ENCODE results near the gene PAQR9. TPM values are rescaled to one million over a fixed set of nuclear protein-coding genes. Genes with fewer than 3 reads are reported as not detected.

PAQR9 gene
- total and polyA plus RNA-seq, 2 of the 13 experiments (the other 11 are each of a cell fraction or from before 2014, with no cell fraction given) = 3.7 to 10.3 TPM

- TF ChIP-seq ZNF232 (CRISPR knock-in tag; IDR thresholded peaks at IDR 0.05; ENCODE audit: borderline replicate concordance) = no peak; the same call in none of the 2 replicates
- TF ChIP-seq ZNF605 (CRISPR knock-in tag; IDR thresholded peaks at IDR 0.05) = peak; percentile 97
- TF ChIP-seq JUND (CRISPR knock-in tag; IDR thresholded peaks at IDR 0.05) = no peak
- peak; percentile 84; the same call in 1 of the 2 replicates for TF ChIP-seq ZNF569 (CRISPR knock-in tag; IDR thresholded peaks at IDR 0.05; ENCODE audit: borderline replicate concordance)
- peak; percentile 37; the same call in 1 of the 2 replicates for TF ChIP-seq ZNF510 (CRISPR knock-in tag; IDR thresholded peaks at IDR 0.05; ENCODE audit: low read depth)
- TF ChIP-seq GATAD2A (CRISPR knock-in tag; IDR thresholded peaks at IDR 0.05) = peak; percentile 90
- peak; percentile 83 for TF ChIP-seq ZBTB2 (CRISPR knock-in tag; IDR thresholded peaks at IDR 0.05; ENCODE audit: low read depth)
- TF ChIP-seq DBP (CRISPR knock-in tag; IDR thresholded peaks at IDR 0.05; ENCODE audit: not compliant biosample characterization) = no peak
- 0 out of 2 replicates have a peak, but pooled peaks have one; percentile 55 for TF ChIP-seq ZNF780A (CRISPR knock-in tag; IDR thresholded peaks at IDR 0.05)
- no peak for TF ChIP-seq TEAD2 (CRISPR knock-in tag; IDR thresholded peaks at IDR 0.05)
- peak; percentile 32; the same call in 1 of the 2 replicates for TF ChIP-seq ZNF292 (CRISPR knock-in tag; IDR thresholded peaks at IDR 0.05; ENCODE audit: borderline replicate concordance, low read depth)
- no peak for TF ChIP-seq ZNF17 (CRISPR knock-in tag; IDR thresholded peaks at IDR 0.05)
- TF ChIP-seq ZNF776 (CRISPR knock-in tag; IDR thresholded peaks at IDR 0.05) = peak; percentile 72
- TF ChIP-seq IRF9 (CRISPR knock-in tag; IDR thresholded peaks at IDR 0.05; ENCODE audit: borderline replicate concordance) = no peak; the same call in 1 of the 2 replicates
- no peak for TF ChIP-seq EED (CRISPR knock-in tag; IDR thresholded peaks at IDR 0.05)
- no peak for TF ChIP-seq ARNT (IDR thresholded peaks at IDR 0.05)
- TF ChIP-seq BRD4 (CRISPR knock-in tag; IDR thresholded peaks at IDR 0.05) = peak; percentile 70
- TF ChIP-seq, protein P1, sequence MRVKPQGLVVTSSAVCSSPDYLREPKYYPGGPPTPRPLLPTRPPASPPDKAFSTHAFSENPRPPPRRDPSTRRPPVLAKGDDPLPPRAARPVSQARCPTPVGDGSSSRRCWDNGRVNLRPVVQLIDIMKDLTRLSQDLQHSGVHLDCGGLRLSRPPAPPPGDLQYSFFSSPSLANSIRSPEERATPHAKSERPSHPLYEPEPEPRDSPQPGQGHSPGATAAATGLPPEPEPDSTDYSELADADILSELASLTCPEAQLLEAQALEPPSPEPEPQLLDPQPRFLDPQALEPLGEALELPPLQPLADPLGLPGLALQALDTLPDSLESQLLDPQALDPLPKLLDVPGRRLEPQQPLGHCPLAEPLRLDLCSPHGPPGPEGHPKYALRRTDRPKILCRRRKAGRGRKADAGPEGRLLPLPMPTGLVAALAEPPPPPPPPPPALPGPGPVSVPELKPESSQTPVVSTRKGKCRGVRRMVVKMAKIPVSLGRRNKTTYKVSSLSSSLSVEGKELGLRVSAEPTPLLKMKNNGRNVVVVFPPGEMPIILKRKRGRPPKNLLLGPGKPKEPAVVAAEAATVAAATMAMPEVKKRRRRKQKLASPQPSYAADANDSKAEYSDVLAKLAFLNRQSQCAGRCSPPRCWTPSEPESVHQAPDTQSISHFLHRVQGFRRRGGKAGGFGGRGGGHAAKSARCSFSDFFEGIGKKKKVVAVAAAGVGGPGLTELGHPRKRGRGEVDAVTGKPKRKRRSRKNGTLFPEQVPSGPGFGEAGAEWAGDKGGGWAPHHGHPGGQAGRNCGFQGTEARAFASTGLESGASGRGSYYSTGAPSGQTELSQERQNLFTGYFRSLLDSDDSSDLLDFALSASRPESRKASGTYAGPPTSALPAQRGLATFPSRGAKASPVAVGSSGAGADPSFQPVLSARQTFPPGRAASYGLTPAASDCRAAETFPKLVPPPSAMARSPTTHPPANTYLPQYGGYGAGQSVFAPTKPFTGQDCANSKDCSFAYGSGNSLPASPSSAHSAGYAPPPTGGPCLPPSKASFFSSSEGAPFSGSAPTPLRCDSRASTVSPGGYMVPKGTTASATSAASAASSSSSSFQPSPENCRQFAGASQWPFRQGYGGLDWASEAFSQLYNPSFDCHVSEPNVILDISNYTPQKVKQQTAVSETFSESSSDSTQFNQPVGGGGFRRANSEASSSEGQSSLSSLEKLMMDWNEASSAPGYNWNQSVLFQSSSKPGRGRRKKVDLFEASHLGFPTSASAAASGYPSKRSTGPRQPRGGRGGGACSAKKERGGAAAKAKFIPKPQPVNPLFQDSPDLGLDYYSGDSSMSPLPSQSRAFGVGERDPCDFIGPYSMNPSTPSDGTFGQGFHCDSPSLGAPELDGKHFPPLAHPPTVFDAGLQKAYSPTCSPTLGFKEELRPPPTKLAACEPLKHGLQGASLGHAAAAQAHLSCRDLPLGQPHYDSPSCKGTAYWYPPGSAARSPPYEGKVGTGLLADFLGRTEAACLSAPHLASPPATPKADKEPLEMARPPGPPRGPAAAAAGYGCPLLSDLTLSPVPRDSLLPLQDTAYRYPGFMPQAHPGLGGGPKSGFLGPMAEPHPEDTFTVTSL (CRISPR knock-in tag; IDR thresholded peaks at IDR 0.05; ENCODE audit: borderline replicate concordance) = peak; percentile 78
- no peak for TF ChIP-seq ZNF44 (CRISPR knock-in tag; IDR thresholded peaks at IDR 0.05)
Observed at GRCh38 chr3:143001369-143002082, 38.1 kb upstream of the PAQR9 start, which contains the start of gene U2SURP (continued).
